SK-N-SH (cell line): ENCODE data around the gene TPCN2. TPM values are rescaled to one million over a fixed set of nuclear protein-coding genes. Genes with fewer than 3 reads are reported as not detected.

ENCODE experiments used
- CTCF ChIA-PET: fragments of 300-600, 350-600 bp; formaldehyde crosslinking; extraction: SDS; loops from one replicate; lab custom pipeline; 2021; lab: Yijun Ruan, JAX
- POLR2A ChIA-PET: fragments of 350-600 bp; sonication (Branson Sonifier 250); formaldehyde crosslinking; extraction: SDS; loops from one replicate; lab custom pipeline; 2020; ENCODE audit warnings: antibody characterized with exemption, inconsistent platforms; lab: Yijun Ruan, JAX
- DNase-seq: peaks from one replicate; pipeline ENCODE4 v3.0.0; 2012
- H2AFZ ChIP-seq: fragments of 200-600 bp; sonication (generic); 2 replicates; pipeline ENCODE4 v1.8.1; 2016; ENCODE audit warnings: antibody characterized with exemption, mild to moderate bottlenecking, low read depth
- H3F3A ChIP-seq: fragments of 200-600 bp; sonication (generic); replicated peaks from 2 replicates; pipeline ENCODE3; 2016; ENCODE audit warnings: antibody characterized with exemption, mild to moderate bottlenecking; ENCODE audit not compliant: insufficient read depth
- H3K27ac ChIP-seq, 2 experiments: fragments of 200-500 bp in 1 of 2; fragments of 200-600 bp in 1 of 2; sonication (Bioruptor generic) in 1 of 2; sonication (generic), shearing (Covaris generic) in 1 of 2; 2 replicates each; pipeline versions ENCODE4 v1.5.1 to v1.6.1; 2014 to 2016; ENCODE audit warnings: low read depth in 2 of 2, inconsistent platforms in 1 of 2, low read length in 1 of 2, mild to moderate bottlenecking in 1 of 2, mixed read lengths in 1 of 2
- H3K27me3 ChIP-seq: fragments of 200-600 bp; sonication (generic), shearing (Covaris generic); 2 replicates; pipeline ENCODE4 v1.6.1; 2016; ENCODE audit warnings: mixed run types; ENCODE audit not compliant: insufficient read depth
- H3K36me3 ChIP-seq, 2 experiments: fragments of 200-500 bp in 1 of 2; fragments of 200-600 bp in 1 of 2; sonication (Bioruptor generic) in 1 of 2; sonication (generic) in 1 of 2; replicated peaks in 1 of 2; 2 replicates each; pipeline versions ENCODE3 to v1.5.1; 2014 to 2016; ENCODE audit warnings: low read length in 1 of 2, mild to moderate bottlenecking in 1 of 2; ENCODE audit not compliant: insufficient read depth in 2 of 2, control insufficient read depth in 1 of 2
- H3K4me1 ChIP-seq, 2 experiments: fragments of 200-500 bp in 1 of 2; fragments of 200-600 bp in 1 of 2; sonication (Bioruptor generic) in 1 of 2; sonication (generic), shearing (Covaris generic) in 1 of 2; 2 replicates each; pipeline versions ENCODE4 v1.5.1 to v1.6.1; 2014 to 2016; ENCODE audit warnings: low read depth in 1 of 2, low read length in 1 of 2, mixed run types in 1 of 2; ENCODE audit not compliant: insufficient read depth in 2 of 2, control insufficient read depth in 1 of 2
- H3K4me2 ChIP-seq: fragments of 200-600 bp; sonication (generic), shearing (Covaris generic); 2 replicates; pipeline ENCODE4 v1.6.1; 2017; ENCODE audit warnings: mixed run types
- H3K4me3 ChIP-seq, 2 experiments: fragments of 200-500 bp in 1 of 2; fragments of 200-600 bp in 1 of 2; sonication (Bioruptor generic) in 1 of 2; sonication (generic), shearing (Covaris generic) in 1 of 2; 2 replicates each; pipeline versions ENCODE4 v1.5.1 to v1.8.1; 2014 to 2016; ENCODE audit warnings: low read depth in 2 of 2, inconsistent platforms in 1 of 2, low read length in 1 of 2, mild to moderate bottlenecking in 1 of 2, mixed read lengths in 1 of 2, moderate library complexity in 1 of 2
- H3K79me2 ChIP-seq: fragments of 200-600 bp; sonication (generic); 2 replicates; pipeline ENCODE4 v1.8.1; 2017; ENCODE audit warnings: mild to moderate bottlenecking; ENCODE audit not compliant: insufficient read depth
- H3K9ac ChIP-seq: fragments of 200-600 bp; sonication (generic); 2 replicates; pipeline ENCODE4 v1.6.1; 2017; ENCODE audit warnings: mixed run types
- H3K9me2 ChIP-seq: fragments of 200-600 bp; sonication (generic); 2 replicates; pipeline ENCODE4 v1.6.1; 2017; ENCODE audit warnings: mixed run types
- H3K9me3 ChIP-seq: fragments of 200-600 bp; sonication (generic); 2 replicates; pipeline ENCODE4 v1.6.1; 2017; ENCODE audit warnings: mixed run types, mild to moderate bottlenecking, moderate library complexity
- H4K20me1 ChIP-seq: fragments of 200-600 bp; sonication (generic); 2 replicates; pipeline ENCODE4 v1.6.1; 2017; ENCODE audit warnings: mild to moderate bottlenecking, mixed run types; ENCODE audit not compliant: insufficient read depth
- CHD2 ChIP-seq: fragments of 150-350 bp; IDR thresholded peaks from 2 replicates; pipeline ENCODE4 v1.6.1; 2018; ENCODE audit warnings: low read length; ENCODE audit not compliant: partially characterized antibody
- GABPA ChIP-seq: IDR thresholded peaks from 2 replicates; pipeline ENCODE4 v1.4.0; 2012; ENCODE audit warnings: low read depth, mild to moderate bottlenecking
- GATA2 ChIP-seq: sonication (generic); formaldehyde crosslinking; IDR thresholded peaks from 2 replicates; pipeline ENCODE4 v1.5.0; 2020; ENCODE audit warnings: mild to moderate bottlenecking, missing genetic modification reagents
- NRF1 ChIP-seq: IDR thresholded peaks from 2 replicates; pipeline ENCODE4 v1.6.1; 2012; ENCODE audit warnings: low read depth, mild to moderate bottlenecking, low read length
- POLR2AphosphoS5 ChIP-seq: IDR thresholded peaks from 2 replicates; pipeline ENCODE4 v1.6.1; 2012; ENCODE audit warnings: low read depth, low read length
- RAD21 ChIP-seq: IDR thresholded peaks from 2 replicates; pipeline ENCODE4 v1.6.1; 2012; ENCODE audit warnings: mild to moderate bottlenecking, low read length
- SIN3A ChIP-seq: IDR thresholded peaks from 2 replicates; pipeline ENCODE4 v1.6.1; 2012; ENCODE audit warnings: low read depth, mild to moderate bottlenecking, low read length, moderate library complexity, borderline replicate concordance
- SMC3 ChIP-seq: IDR thresholded peaks from 2 replicates; pipeline ENCODE4 v1.6.1; 2012; ENCODE audit warnings: low read depth, low read length, improper control_type of control experiment
- WGBS: methylation state at CpG from one replicate; pipeline ENCODE4 v1.1.6; 2017; ENCODE audit warnings: low lambda C conversion rate; 5-methylcytosine and 5-hydroxymethylcytosine counted together
- polyA plus RNA-seq, 3 experiments: library from polyadenylated mRNA; depleted of rRNA; stranded (reverse); fragments of >200 nt; gene quantifications; 2 replicates each; pipeline ENCODE4 v1.2.3, GENCODE V29; 2012
- TF ChIP-seq, protein P1 (sequence below): fragments of 150-350 bp; IDR thresholded peaks from 2 replicates; pipeline ENCODE4 v1.6.1; 2016; ENCODE audit warnings: mild to moderate bottlenecking, low read depth, low read length
- TF ChIP-seq, protein P2 (sequence below): IDR thresholded peaks from 2 replicates; pipeline ENCODE4 v1.4.0; 2012; ENCODE audit warnings: low read depth

TPCN2 gene
- polyA plus RNA-seq, 1 of the 3 experiments (the other 2 are of a cell fraction), result 8.7 TPM

DNA sequence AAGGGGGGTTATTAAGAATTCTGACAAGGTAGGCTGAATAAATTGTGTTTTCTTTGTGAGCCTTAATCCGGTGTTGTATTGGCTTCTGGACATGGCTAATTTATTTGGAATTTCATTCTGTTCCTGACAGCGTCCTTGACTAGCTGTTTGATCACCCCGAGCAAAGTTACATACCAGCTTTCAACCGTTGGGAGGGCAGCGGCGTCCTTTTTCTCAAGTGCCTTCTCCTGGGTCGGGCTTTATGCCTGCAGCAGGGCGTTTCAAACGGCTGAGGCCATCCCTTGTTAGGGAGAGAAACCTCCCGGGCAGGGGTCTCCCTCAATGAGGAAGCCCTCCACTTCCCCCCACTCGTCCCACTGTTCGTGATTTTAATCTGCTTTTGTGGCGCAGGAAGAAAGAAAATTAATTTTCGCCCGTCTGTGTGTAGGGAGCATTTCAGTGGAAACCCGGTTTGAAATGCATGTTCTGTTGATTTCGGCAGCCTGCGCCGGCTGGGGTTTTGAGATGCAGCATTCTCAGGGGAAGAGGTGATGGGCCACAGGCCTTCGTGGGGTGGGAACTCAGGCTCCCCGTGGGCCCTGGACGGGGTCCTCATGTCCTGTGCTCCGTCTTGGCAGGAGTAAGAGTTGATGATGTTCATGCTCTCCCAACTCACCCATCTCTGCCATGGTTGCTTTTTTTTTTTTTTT is 104.1 kb downstream of the TPCN2 start:
- Histone ChIP-seq H3F3A (no peaks in the 10 kb centered on the region), H3K9me2 (no peaks in the 10 kb centered on the region), H3K36me3 (no peaks in the 10 kb centered on the region), H3K9ac (no peak overlapping the region), H3K9me3 (no peaks in the 10 kb centered on the region), H3K4me2 (no peak overlapping the region), H3K4me1 (peaks cover 11 to 30% of the 10 kb centered on the region in 2 experiments; a peak in 2 of 4 replicates), H3K4me3 (no peak overlapping the region), H2AFZ (no peak overlapping the region), H3K27me3 (no peaks in the 10 kb centered on the region), H4K20me1 (no peaks in the 10 kb centered on the region), H3K79me2 (no peaks in the 10 kb centered on the region), H3K27ac (no peak overlapping the region)
- WGBS, result 86% methylated on average over 23 of the region's 23 CpGs
- no peak for DNase-seq
- CTCF ChIA-PET, result interaction anchor here (1.4 kb wide), 1 partner anchor 21 kb away, joined by 5 read pairs; no protein-coding TSS in a partner anchor
- POLR2A ChIA-PET, result no interaction called here
- TF ChIP-seq GABPA (no peak), SMC3 (no peak), POLR2AphosphoS5 (no peak), NRF1 (no peak), CHD2 (no peak), GATA2 (CRISPR knock-in tag) (no peak), SIN3A (no peak), RAD21 (no peak)
- TF ChIP-seq, protein P1, sequence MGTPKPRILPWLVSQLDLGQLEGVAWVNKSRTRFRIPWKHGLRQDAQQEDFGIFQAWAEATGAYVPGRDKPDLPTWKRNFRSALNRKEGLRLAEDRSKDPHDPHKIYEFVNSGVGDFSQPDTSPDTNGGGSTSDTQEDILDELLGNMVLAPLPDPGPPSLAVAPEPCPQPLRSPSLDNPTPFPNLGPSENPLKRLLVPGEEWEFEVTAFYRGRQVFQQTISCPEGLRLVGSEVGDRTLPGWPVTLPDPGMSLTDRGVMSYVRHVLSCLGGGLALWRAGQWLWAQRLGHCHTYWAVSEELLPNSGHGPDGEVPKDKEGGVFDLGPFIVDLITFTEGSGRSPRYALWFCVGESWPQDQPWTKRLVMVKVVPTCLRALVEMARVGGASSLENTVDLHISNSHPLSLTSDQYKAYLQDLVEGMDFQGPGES, result no peak

DNA sequence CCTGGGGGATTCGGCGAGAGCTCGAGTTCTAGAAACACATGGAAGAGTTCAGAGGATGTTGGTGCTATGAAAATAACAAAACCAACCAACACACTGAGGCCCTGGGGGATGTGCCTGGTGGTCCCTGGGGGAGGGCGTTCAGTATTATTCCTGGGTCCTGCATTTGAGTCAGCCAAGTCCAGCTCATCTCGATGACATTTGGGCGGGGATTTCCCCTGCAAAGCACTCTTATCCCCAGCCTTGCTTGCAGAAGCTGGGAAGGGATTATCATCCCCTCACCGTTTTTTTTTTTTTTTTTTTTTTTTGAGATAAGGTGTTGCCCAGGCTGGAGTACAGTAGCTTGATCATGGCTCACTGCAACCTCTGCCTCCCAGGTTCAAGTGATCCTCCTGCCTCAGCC is 104.9 kb downstream of the TPCN2 start:
- whole genome bisulfite sequencing, result 67% methylated on average over 6 of the region's 7 CpGs
- DNase-seq, result no peak
- Histone ChIP-seq H3K4me2 (no peak overlapping the region), H3F3A (no peaks in the 10 kb centered on the region), H3K36me3 (no peaks in the 10 kb centered on the region), H3K9me2 (no peaks in the 10 kb centered on the region), H2AFZ (no peak overlapping the region), H3K9ac (no peak overlapping the region), H3K27me3 (no peaks in the 10 kb centered on the region), H3K4me3 (no peak overlapping the region), H3K79me2 (no peaks in the 10 kb centered on the region), H4K20me1 (no peaks in the 10 kb centered on the region), H3K4me1 (peaks cover 11 to 36% of the 10 kb centered on the region in 2 experiments; a peak in 2 of 4 replicates), H3K9me3 (no peaks in the 10 kb centered on the region), H3K27ac (no peak overlapping the region)
- TF ChIP-seq POLR2AphosphoS5, result no peak
- TF ChIP-seq, protein P2, sequence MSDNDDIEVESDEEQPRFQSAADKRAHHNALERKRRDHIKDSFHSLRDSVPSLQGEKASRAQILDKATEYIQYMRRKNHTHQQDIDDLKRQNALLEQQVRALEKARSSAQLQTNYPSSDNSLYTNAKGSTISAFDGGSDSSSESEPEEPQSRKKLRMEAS, result no peak
- no peak for TF ChIP-seq SIN3A
- ChIA-PET CTCF (interaction anchor here (1.3 to 1.4 kb wide), 2 partner anchors 22 to 47 kb away, joined by 5 read pairs; no protein-coding TSS in a partner anchor), POLR2A (no interaction called here)
